Gastroesophageal sphincter (tissue), 3 donors: ENCODE measurements around the gene RAB11A.

ENCODE experiments used
- POLR2A ChIP-seq, 2 donors: fragments of 450-650 bp; IDR thresholded peaks; one replicate each; pipeline ENCODE4 v1.6.1; 2017; ENCODE audit warnings: antibody characterized with exemption in 2 of 2, mild to moderate bottlenecking in 2 of 2, moderate library complexity in 1 of 2
- POLR2AphosphoS5 ChIP-seq: sonication (generic); formaldehyde crosslinking; IDR thresholded peaks from one replicate; pipeline ENCODE4 v1.6.1; 2017; ENCODE audit warnings: antibody characterized with exemption
- TF ChIP-seq, protein P1 (sequence below), 4 experiments: fragments of 200-600 bp in 2 of 4; fragments of 450-650 bp in 2 of 4; sonication (generic) in 1 of 4; IDR thresholded peaks; one replicate each; pipeline ENCODE4 v1.5.1; 2017 to 2019; ENCODE audit warnings: antibody characterized with exemption in 4 of 4, mild to moderate bottlenecking in 2 of 4, moderate library complexity in 2 of 4

DNA sequence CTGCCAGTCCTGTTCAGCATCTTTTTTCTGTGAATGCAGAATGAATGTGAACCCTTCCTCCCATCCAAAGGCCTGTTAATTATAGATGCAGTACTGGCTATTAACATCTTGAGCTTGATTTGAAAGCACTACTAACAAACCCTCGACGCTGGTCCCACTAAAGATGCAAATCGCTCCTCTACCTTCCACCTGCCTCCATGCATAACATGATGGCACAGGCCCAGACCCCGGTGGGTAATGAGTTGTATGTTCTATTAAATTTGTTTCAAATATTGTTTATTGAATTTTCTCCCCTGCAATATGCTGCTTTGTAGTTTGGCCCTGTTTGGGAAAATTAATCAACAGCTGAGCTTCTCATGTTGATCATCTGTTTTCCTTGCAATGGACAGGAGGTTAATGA lies 69.3 kb downstream of the RAB11A start:
- TF ChIP-seq, protein P1, sequence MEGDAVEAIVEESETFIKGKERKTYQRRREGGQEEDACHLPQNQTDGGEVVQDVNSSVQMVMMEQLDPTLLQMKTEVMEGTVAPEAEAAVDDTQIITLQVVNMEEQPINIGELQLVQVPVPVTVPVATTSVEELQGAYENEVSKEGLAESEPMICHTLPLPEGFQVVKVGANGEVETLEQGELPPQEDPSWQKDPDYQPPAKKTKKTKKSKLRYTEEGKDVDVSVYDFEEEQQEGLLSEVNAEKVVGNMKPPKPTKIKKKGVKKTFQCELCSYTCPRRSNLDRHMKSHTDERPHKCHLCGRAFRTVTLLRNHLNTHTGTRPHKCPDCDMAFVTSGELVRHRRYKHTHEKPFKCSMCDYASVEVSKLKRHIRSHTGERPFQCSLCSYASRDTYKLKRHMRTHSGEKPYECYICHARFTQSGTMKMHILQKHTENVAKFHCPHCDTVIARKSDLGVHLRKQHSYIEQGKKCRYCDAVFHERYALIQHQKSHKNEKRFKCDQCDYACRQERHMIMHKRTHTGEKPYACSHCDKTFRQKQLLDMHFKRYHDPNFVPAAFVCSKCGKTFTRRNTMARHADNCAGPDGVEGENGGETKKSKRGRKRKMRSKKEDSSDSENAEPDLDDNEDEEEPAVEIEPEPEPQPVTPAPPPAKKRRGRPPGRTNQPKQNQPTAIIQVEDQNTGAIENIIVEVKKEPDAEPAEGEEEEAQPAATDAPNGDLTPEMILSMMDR (IDR thresholded peaks at IDR 0.05), result no peak
- TF ChIP-seq POLR2AphosphoS5, result no peak
- no peak for TF ChIP-seq POLR2A (IDR thresholded peaks at IDR 0.05)
